Fibroblast of lung (primary cell): ENCODE results near the gene ZNF148. TPM values are rescaled to one million over a fixed set of nuclear protein-coding genes. Genes with fewer than 3 reads are reported as not detected.
A peak's percentile ranks its signal among the peaks of the same experiment; 100 is the strongest.

Experiments
- DNase-seq, 2 donors: peaks; one replicate each; pipeline versions ENCODE4 v3.0.0 to v3.0.0-alpha.2; 2010; ENCODE audit warnings: low read depth in 2 of 2
- H2AFZ ChIP-seq: 2 replicates; pipeline ENCODE4 v1.5.1; 2012; ENCODE audit warnings: low read length, control low read depth, inconsistent platforms
- H3K27ac ChIP-seq: 2 replicates; pipeline ENCODE4 v1.5.1; 2011; ENCODE audit warnings: low read length, control low read depth; ENCODE audit not compliant: insufficient read depth
- H3K27me3 ChIP-seq: 2 replicates; pipeline ENCODE4 v1.5.1; 2011; ENCODE audit warnings: mild to moderate bottlenecking, low read length; ENCODE audit not compliant: control insufficient read depth, insufficient read depth
- H3K36me3 ChIP-seq: 2 replicates; pipeline ENCODE4 v1.5.1; 2011; ENCODE audit warnings: low read length; ENCODE audit not compliant: control insufficient read depth, insufficient read depth
- H3K4me1 ChIP-seq: 2 replicates; pipeline ENCODE4 v1.5.1; 2011; ENCODE audit warnings: low read length; ENCODE audit not compliant: control insufficient read depth, insufficient read depth; ENCODE audit errors: extremely low read depth
- H3K4me2 ChIP-seq: 2 replicates; pipeline ENCODE4 v1.5.1; 2011; ENCODE audit warnings: low read length, control low read depth; ENCODE audit not compliant: insufficient read depth; ENCODE audit errors: extremely low read depth
- H3K4me3 ChIP-seq, 4 experiments: fragments of 200-600 bp in 1 of 4; sonication (generic) in 1 of 4; replicated peaks in 1 of 4; 2 replicates each; pipeline ENCODE4 v1.5.1; 2011 to 2016; ENCODE audit warnings: low read length in 4 of 4, low read depth in 3 of 4, mild to moderate bottlenecking in 3 of 4, control low read depth in 2 of 4, inconsistent platforms in 1 of 4, mixed read lengths in 1 of 4; ENCODE audit not compliant: insufficient read depth in 1 of 4; ENCODE audit errors: control extremely low read depth in 1 of 4
- H3K79me2 ChIP-seq: 2 replicates; pipeline ENCODE4 v1.5.1; 2012; ENCODE audit warnings: mild to moderate bottlenecking, low read length, inconsistent platforms; ENCODE audit not compliant: control insufficient read depth, insufficient read depth
- H3K9ac ChIP-seq: 2 replicates; pipeline ENCODE4 v1.5.1; 2011; ENCODE audit warnings: mild to moderate bottlenecking, low read length, control low read depth; ENCODE audit not compliant: insufficient read depth
- H3K9me3 ChIP-seq: 2 replicates; pipeline ENCODE4 v1.5.1; 2012; ENCODE audit warnings: low read depth, low read length; ENCODE audit not compliant: control insufficient read depth, insufficient read depth
- H4K20me1 ChIP-seq: 2 replicates; pipeline ENCODE4 v1.5.1; 2011; ENCODE audit warnings: low read length; ENCODE audit not compliant: control insufficient read depth, insufficient read depth; ENCODE audit errors: extremely low read depth
- CTCF ChIP-seq, 2 donors: IDR thresholded peaks in 1 of 2; conservative IDR thresholded peaks in 1 of 2; 1 replicate in 1 of 2; 2 replicates in 1 of 2; pipeline ENCODE4 v1.5.1; 2011 to 2012; ENCODE audit warnings: low read length in 2 of 2, control low read depth in 1 of 2, inconsistent platforms in 1 of 2, low read depth in 1 of 2, mild to moderate bottlenecking in 1 of 2
- EZH2 ChIP-seq: IDR thresholded peaks from 2 replicates; pipeline ENCODE4 v1.5.1; 2012; ENCODE audit warnings: low read length, control low read depth, mild to moderate bottlenecking; ENCODE audit errors: missing control alignments
- polyA plus RNA-seq, 2 donors: library from polyadenylated mRNA; depleted of rRNA in 1 of 2; stranded (reverse) in 1 of 2; unstranded in 1 of 2; fragments of >200 nt; gene quantifications; 2 replicates each; pipeline ENCODE4 v1.2.1, GENCODE V29; 2011 to 2012; ENCODE audit warnings: missing spikeins in 1 of 2
- total RNA-seq: library from RNA; depleted of rRNA; stranded (reverse); fragments of >200 nt; gene quantifications from 2 replicates; pipeline ENCODE4 v1.2.1, GENCODE V29; 2014

Gene ZNF148
- total and polyA plus RNA-seq, 2 donors (not counting 1 experiment from before 2014, with no cell fraction given), result 37.7 to 41.3 TPM

DNA sequence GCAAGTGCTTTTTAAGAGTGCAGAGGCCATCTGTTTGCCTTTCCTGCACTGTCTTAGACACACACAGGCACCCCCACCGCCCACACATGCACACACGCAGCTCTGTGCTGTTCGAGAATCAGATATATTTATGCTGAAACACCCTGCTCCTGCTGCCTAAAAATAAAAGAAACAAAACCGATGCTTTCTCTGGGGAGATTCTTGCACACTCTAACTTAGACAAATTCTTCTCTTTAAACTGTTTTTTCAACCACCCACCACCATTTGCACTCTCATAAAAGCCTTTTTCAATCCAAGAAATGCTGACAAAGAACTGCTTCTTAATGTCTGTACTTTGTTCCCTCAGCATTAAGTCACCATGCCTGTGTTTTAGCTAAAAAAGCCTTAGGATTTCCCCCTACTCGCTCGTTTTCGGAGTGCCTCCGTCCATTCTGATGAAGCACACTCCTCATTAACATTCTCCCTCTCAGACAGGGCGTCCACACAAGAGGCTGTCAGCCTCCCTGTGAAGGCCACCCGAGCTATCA lies 188.8 kb downstream of the ZNF148 start:
- TF ChIP-seq EZH2, result no peak
- no peak for TF ChIP-seq CTCF (conservative IDR thresholded peaks at IDR 0.05 in 1 of 2, IDR thresholded peaks at IDR 0.05 in 1 of 2; ENCODE audit: low read depth in 1 of 2, low read length in 2 of 2)
- H3K4me3 ChIP-seq, result no peak overlapping the region
- no peaks in the 10 kb centered on the region for H4K20me1 ChIP-seq
- peak; percentile 51 to 60 for DNase-seq
- H3K4me1 ChIP-seq, result peaks cover 4% of the 10 kb centered on the region
- H3K4me2 ChIP-seq, result peak overlapping the region; percentile 55
- H3K27ac ChIP-seq, result no peak overlapping the region
- H3K79me2 ChIP-seq, result no peaks in the 10 kb centered on the region
- peak overlapping the region; percentile 37 for H2AFZ ChIP-seq
- H3K27me3 ChIP-seq, result peaks cover 2% of the 10 kb centered on the region
- no peak overlapping the region for H3K9ac ChIP-seq
- no peaks in the 10 kb centered on the region for H3K9me3 ChIP-seq
- no peaks in the 10 kb centered on the region for H3K36me3 ChIP-seq

DNA sequence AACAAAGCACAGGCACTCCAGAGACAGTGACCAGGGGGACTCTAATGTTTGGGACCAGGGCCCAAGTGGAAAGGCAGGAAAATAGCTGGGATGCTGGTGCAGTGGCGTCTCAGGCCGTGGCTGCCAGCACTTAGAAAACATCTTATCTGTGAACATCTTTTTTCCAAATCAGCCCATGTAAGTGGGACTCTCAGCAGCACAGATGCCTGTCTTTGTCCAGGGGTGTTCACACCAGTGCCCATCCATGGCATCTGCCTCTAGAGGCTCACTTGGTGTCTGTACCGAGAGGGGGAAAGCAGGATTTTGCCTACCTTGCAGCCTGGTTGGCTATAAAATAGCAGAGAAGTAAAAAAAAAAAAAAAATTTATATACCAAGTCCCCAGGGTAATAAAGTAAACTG lies 189.3 kb downstream of the ZNF148 start:
- H3K4me2 ChIP-seq, result no peak overlapping the region
- no peak overlapping the region for H3K27ac ChIP-seq
- H3K9ac ChIP-seq, result no peak overlapping the region
- no peak for DNase-seq
- no peaks in the 10 kb centered on the region for H3K36me3 ChIP-seq
- H3K27me3 ChIP-seq, result peaks cover 2% of the 10 kb centered on the region
- H3K79me2 ChIP-seq, result no peaks in the 10 kb centered on the region
- H3K9me3 ChIP-seq, result no peaks in the 10 kb centered on the region
- H3K4me3 ChIP-seq, result no peak overlapping the region
- no peaks in the 10 kb centered on the region for H4K20me1 ChIP-seq
- H2AFZ ChIP-seq, result peak overlapping the region; percentile 24
- peaks cover 4% of the 10 kb centered on the region for H3K4me1 ChIP-seq
- TF ChIP-seq CTCF (conservative IDR thresholded peaks at IDR 0.05 in 1 of 2, IDR thresholded peaks at IDR 0.05 in 1 of 2; ENCODE audit: low read depth in 1 of 2, low read length in 2 of 2) (no peak), EZH2 (no peak)

- no peaks in the 10 kb centered on the region for H3K27me3 ChIP-seq
- no peaks in the 10 kb centered on the region for H3K4me1 ChIP-seq
- H3K9ac ChIP-seq, result no peak overlapping the region
- no peaks in the 10 kb centered on the region for H4K20me1 ChIP-seq
- TF ChIP-seq EZH2 (no peak), CTCF (conservative IDR thresholded peaks at IDR 0.05 in 1 of 2, IDR thresholded peaks at IDR 0.05 in 1 of 2; ENCODE audit: low read depth in 1 of 2, low read length in 2 of 2) (no peak)
- no peaks in the 10 kb centered on the region for H3K9me3 ChIP-seq
- H3K4me3 ChIP-seq, result no peak overlapping the region
- H3K27ac ChIP-seq, result no peak overlapping the region
- no peak for DNase-seq
- H3K4me2 ChIP-seq, result no peak overlapping the region
- H3K79me2 ChIP-seq, result no peaks in the 10 kb centered on the region
- H3K36me3 ChIP-seq, result no peaks in the 10 kb centered on the region
- no peak overlapping the region for H2AFZ ChIP-seq
These were observed 195.3 kb downstream of the ZNF148 start for GRCh38 chr3:125179884-125180240.
